ENCODE data around the gene AHNAK2. TPM values are rescaled to one million over a fixed set of nuclear protein-coding genes. Genes with fewer than 3 reads are reported as not detected.

The AHNAK2 gene
- total RNA-seq (2021; ENCODE audit: unreplicated experiment) (45.0 TPM), Bru-seq, nascent RNA (percentile 76 among the genes with signal in this experiment), BruChase-seq, experiment 1, labeled RNA remaining after a 6-hour chase (percentile 96 among the genes with signal in this experiment), BruChase-seq, experiment 2, labeled RNA remaining after a 2-hour chase (percentile 85 among the genes with signal in this experiment)
- 37.0 and 46.7 TPM in 2 replicates for polyA plus RNA-seq (2012)
- long read RNA-seq, full-length matches to known transcripts, result 1 of 21 reads
- long read RNA-seq, partial matches to known transcripts, result 0 of 21 reads
- long read RNA-seq, other reads (novel, unspliced or antisense), result 20 of 21 reads

DNA sequence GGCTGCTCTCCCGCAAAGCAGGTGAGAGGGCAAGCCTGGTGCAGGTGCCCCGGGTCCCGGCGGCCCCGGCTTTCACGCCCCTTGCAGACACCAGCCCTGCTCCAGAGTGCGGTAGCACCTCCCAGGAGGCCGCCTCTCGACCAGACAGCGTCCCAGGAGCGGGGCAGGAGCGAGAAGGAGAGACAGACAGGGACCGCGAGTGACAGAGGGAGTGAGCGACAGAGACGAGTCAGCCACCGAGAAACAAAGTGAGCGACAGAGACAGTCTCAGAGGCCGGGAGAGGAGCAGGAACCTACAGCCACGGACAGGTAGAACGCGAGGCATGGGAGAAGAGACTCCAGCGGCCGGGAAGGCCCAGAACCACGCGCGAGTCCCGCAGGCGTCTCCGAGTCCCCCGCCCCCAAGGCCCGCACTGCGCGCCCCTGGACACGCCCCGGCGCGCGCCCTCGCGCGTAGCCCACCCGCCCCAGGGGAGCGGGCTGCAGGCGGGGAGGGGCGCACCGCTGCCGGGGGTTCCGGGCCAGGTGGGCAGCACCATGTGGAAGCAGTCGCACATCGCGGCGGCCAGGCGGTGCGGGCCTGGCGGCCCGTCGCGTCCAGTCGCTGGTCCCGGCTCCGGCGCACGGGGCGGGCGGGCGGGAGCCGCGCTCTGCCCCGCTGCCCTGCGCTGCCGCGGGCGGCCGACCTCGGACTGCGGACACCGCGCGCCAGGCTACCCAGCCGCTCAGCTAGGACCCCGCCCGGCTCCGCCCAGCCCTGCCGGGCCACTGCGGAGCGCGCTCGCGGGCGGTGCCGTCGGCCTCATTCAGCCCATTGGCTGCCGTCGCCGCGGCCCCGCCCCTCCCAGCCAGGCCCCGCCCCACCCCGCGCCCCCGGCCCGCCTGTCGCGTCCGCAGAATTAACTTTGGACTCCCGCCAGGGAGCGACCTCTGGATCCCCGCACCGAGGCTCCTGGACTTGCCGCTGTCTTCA, at the start of gene AHNAK2:
TSS of gene AHNAK2 (minus strand) at position 694 of the 973 bp plus-strand sequence. CDS start at position 557, 137 bp downstream.
- H3K9me2 ChIP-seq (ENCODE audit: insufficient read depth), result no peaks in the 10 kb centered on the region
- H3K4me2 ChIP-seq (ENCODE audit: low read length), result peak within 1 kb of the TSS; percentile 90
- peaks cover 4% of the 10 kb centered on the region; the same call in 1 of the 2 replicates for H3K79me2 ChIP-seq (ENCODE audit: insufficient read depth, low read length)
- BruUV-seq (replicated peaks), result no TSS peak
- intact Hi-C loops (cut with micrococcal nuclease), result loop anchor here (10.0 kb wide), 1 partner anchor 187 kb away; the partner anchor contains the start of gene JAG2
- ChIA-PET POLR2A (interaction anchor here (0.7 kb wide), 1 partner anchor 43 kb away, joined by 4 read pairs; the partner anchor contains the start of gene CDCA4), CTCF (interaction anchor here (1.2 kb wide), 1 partner anchor 68 kb away, joined by 5 read pairs; no protein-coding TSS in a partner anchor), RAD21 (ENCODE audit: low non-redundant PET in 1 of 2, low total read pairs in 2 of 2, uncharacterized antibody in 2 of 2, unreplicated experiment in 2 of 2) (no interaction called here)
- H3K9ac ChIP-seq (ENCODE audit: low read length), result peak within 1 kb of the TSS; percentile 80
- ATAC-seq (peak; percentile 77), DNase-seq (ENCODE audit: low read depth, low spot score) (peak; percentile 68)
- H3K27me3 ChIP-seq (ENCODE audit: insufficient read depth, low read length), result no peaks in the 10 kb centered on the region
- H2AFZ ChIP-seq (ENCODE audit: low read depth, low read length, poor library complexity, severe bottlenecking), result no peak within 1 kb of the TSS
- H3K9me3 ChIP-seq (ENCODE audit: control insufficient read depth in 1 of 2, insufficient read depth in 1 of 2, low read depth in 1 of 2, low read length in 2 of 2), result no peaks in the 10 kb centered on the region
- H3K27ac ChIP-seq (ENCODE audit: low read depth, low read length), result peak within 1 kb of the TSS; percentile 77
- H4K20me1 ChIP-seq (ENCODE audit: insufficient read depth), result no peaks in the 10 kb centered on the region
- peaks cover 55 to 74% of the 10 kb centered on the region in 2 experiments for H3K4me1 ChIP-seq (ENCODE audit: control insufficient read depth in 1 of 2, insufficient read depth in 2 of 2, low read length in 2 of 2)
- H3K4me3 ChIP-seq (replicated peaks in 1 of 2; ENCODE audit: low read depth in 1 of 2, low read length in 2 of 2), result peak within 1 kb of the TSS; percentile 75 to 80
- H3K36me3 ChIP-seq (ENCODE audit: control insufficient read depth in 1 of 2, insufficient read depth in 2 of 2, low read length in 2 of 2), result no peaks in the 10 kb centered on the region
- TF ChIP-seq YY1 (IDR thresholded peaks at IDR 0.05; ENCODE audit: extremely low read depth, insufficient replicate concordance, low read depth, low read length) (peak; percentile 10), EZH2phosphoT487 (IDR thresholded peaks at IDR 0.05; ENCODE audit: borderline replicate concordance) (no peak), SRF (IDR thresholded peaks at IDR 0.05; ENCODE audit: low read depth) (no peak), RAD21 (IDR thresholded peaks at IDR 0.05; ENCODE audit: low read depth) (no peak), JUND (IDR thresholded peaks at IDR 0.05) (no peak), ZNF274 (IDR thresholded peaks at IDR 0.05; ENCODE audit: low read depth, low read length) (no peak), TCF7L2 (IDR thresholded peaks at IDR 0.05; ENCODE audit: borderline replicate concordance, extremely low read depth, insufficient read depth, insufficient read length) (no peak), SP1 (IDR thresholded peaks at IDR 0.05; ENCODE audit: low read depth) (no peak), EZH2 (IDR thresholded peaks at IDR 0.05) (no peak), POLR2A (IDR thresholded peaks at IDR 0.05; ENCODE audit: borderline replicate concordance, extremely low read depth, insufficient read depth, insufficient read length) (peak; percentile 67), SIN3A (IDR thresholded peaks at IDR 0.05; ENCODE audit: low read depth) (no peak)
- TF ChIP-seq, protein P1, sequence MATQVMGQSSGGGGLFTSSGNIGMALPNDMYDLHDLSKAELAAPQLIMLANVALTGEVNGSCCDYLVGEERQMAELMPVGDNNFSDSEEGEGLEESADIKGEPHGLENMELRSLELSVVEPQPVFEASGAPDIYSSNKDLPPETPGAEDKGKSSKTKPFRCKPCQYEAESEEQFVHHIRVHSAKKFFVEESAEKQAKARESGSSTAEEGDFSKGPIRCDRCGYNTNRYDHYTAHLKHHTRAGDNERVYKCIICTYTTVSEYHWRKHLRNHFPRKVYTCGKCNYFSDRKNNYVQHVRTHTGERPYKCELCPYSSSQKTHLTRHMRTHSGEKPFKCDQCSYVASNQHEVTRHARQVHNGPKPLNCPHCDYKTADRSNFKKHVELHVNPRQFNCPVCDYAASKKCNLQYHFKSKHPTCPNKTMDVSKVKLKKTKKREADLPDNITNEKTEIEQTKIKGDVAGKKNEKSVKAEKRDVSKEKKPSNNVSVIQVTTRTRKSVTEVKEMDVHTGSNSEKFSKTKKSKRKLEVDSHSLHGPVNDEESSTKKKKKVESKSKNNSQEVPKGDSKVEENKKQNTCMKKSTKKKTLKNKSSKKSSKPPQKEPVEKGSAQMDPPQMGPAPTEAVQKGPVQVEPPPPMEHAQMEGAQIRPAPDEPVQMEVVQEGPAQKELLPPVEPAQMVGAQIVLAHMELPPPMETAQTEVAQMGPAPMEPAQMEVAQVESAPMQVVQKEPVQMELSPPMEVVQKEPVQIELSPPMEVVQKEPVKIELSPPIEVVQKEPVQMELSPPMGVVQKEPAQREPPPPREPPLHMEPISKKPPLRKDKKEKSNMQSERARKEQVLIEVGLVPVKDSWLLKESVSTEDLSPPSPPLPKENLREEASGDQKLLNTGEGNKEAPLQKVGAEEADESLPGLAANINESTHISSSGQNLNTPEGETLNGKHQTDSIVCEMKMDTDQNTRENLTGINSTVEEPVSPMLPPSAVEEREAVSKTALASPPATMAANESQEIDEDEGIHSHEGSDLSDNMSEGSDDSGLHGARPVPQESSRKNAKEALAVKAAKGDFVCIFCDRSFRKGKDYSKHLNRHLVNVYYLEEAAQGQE (IDR thresholded peaks at IDR 0.05; ENCODE audit: low read depth), result no peak
- TF ChIP-seq, protein P2, sequence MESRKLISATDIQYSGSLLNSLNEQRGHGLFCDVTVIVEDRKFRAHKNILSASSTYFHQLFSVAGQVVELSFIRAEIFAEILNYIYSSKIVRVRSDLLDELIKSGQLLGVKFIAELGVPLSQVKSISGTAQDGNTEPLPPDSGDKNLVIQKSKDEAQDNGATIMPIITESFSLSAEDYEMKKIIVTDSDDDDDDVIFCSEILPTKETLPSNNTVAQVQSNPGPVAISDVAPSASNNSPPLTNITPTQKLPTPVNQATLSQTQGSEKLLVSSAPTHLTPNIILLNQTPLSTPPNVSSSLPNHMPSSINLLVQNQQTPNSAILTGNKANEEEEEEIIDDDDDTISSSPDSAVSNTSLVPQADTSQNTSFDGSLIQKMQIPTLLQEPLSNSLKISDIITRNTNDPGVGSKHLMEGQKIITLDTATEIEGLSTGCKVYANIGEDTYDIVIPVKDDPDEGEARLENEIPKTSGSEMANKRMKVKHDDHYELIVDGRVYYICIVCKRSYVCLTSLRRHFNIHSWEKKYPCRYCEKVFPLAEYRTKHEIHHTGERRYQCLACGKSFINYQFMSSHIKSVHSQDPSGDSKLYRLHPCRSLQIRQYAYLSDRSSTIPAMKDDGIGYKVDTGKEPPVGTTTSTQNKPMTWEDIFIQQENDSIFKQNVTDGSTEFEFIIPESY (IDR thresholded peaks at IDR 0.05; ENCODE audit: extremely low read depth, insufficient replicate concordance, low read length), result no peak
- TF ChIP-seq, protein P3, sequence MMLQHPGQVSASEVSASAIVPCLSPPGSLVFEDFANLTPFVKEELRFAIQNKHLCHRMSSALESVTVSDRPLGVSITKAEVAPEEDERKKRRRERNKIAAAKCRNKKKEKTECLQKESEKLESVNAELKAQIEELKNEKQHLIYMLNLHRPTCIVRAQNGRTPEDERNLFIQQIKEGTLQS (IDR thresholded peaks at IDR 0.05), result no peak
- TF ChIP-seq, protein P4, sequence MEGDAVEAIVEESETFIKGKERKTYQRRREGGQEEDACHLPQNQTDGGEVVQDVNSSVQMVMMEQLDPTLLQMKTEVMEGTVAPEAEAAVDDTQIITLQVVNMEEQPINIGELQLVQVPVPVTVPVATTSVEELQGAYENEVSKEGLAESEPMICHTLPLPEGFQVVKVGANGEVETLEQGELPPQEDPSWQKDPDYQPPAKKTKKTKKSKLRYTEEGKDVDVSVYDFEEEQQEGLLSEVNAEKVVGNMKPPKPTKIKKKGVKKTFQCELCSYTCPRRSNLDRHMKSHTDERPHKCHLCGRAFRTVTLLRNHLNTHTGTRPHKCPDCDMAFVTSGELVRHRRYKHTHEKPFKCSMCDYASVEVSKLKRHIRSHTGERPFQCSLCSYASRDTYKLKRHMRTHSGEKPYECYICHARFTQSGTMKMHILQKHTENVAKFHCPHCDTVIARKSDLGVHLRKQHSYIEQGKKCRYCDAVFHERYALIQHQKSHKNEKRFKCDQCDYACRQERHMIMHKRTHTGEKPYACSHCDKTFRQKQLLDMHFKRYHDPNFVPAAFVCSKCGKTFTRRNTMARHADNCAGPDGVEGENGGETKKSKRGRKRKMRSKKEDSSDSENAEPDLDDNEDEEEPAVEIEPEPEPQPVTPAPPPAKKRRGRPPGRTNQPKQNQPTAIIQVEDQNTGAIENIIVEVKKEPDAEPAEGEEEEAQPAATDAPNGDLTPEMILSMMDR (IDR thresholded peaks at IDR 0.05 in 2 of 3, conservative IDR thresholded peaks at IDR 0.05 in 1 of 3; ENCODE audit: borderline replicate concordance in 1 of 3, insufficient read depth in 1 of 3, low read depth in 2 of 3, low read length in 2 of 3), result no peak

All from HCT116 (cell line).